GM21360 (cell line): ENCODE data around the gene TMEM53.

ENCODE experiments used
- ATAC-seq: cut with Tn5 transposase; IDR thresholded peaks from one replicate; pipeline ENCODE4 v1.9.1; 2021; ENCODE audit warnings: mild to moderate bottlenecking, moderate library complexity; ENCODE audit not compliant: unreplicated experiment

TMEM53 gene

DNA sequence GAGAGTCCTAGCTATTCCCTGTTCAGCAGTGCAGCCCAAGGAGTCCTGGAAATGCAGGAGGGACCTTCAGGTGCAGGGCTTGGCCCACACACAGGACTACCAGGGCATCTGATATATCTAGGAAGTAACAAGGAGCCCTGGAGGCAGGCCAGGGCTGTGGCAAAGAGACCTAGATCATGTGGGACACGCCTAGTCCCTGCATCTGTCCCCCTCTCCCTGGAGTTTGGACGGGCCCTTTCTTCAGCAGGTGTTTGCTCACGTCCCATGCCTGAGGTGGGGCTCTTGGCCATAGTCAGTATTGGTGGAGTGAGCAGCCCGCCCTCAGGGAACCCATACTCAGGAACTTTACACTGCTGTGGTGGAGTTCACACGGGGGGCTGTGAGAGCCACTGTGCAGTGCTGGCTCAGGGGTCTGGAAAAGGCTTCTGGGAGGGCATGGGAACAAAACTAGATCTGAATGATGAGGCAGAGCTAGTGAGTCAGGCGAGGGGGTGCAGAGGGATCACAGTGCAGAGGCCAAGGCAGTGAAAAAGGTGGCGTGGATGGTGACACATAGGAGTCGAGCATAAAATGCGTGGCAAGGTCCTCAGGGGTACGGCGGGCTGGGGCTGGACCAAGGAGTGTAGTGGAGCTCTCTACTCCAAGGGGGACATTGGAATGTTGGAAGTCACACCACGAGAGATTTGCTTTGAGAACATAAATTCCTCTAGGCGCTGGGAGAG is 25.6 kb downstream of the TMEM53 start:
- no peak for ATAC-seq

DNA sequence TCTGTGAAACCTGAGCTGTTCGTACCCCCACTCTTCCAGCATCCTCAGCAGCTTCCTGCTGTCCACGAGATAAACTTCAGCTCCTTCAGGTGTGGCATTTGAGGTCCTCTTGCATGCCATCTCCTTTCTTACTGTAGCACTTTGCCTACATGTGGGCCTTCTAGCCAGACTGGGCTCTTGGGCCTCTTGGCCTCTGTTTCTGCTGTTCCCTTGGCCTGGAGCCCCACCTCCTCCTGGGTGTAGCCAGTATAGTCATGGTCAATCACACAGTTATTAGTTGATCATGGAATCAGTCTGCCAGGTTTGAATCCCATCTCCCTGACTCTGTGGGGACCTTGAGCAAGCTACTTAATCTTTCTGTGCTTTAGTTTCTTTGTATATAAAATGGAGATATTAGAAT is 26.4 kb downstream of the TMEM53 start:
- no peak for ATAC-seq

- ATAC-seq, result no peak
Observed at GRCh38 chr1:44646261-44647110, 27.8 kb downstream of the TMEM53 start.

- no peak for ATAC-seq
Observed at GRCh38 chr1:44645476-44646244, 28.6 kb downstream of the TMEM53 start.

GRCh38 chr1:44644806-44645205 is 29.5 kb downstream of the TMEM53 start:
- ATAC-seq, result no peak

DNA sequence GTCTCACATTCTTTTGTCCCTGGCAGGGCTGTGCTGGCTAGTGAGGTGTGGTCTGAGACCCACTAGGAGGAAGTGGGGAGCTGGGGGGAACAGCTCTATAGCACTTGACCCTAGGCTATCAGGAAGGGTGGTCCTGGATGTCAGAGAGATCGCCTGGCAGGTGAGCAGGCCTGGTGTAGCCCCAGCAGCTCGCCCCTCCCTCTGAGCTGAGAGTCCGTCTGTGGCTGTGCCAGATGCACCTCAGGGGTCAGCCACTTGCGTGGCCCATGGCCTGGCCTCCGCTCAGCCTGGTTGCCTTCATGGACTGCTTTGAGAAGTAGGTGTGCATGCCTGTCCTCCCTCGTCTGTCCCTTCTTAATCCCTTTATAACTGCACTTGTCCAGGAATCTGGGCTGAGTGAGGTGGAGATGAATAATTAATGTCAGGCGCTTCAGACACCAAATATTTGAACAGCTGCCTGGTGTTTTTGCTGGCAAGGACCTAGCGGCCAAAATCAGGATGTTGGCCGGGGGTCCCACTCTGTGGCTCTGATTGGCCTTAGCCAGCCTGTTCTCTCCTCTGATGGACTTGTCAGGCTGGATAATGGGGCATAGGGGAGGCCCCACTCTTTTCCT is 30.5 kb downstream of the TMEM53 start:
- ATAC-seq, result no peak

GRCh38 chr1:44642925-44643324 is 31.4 kb downstream of the TMEM53 start:
- ATAC-seq, result no peak

GRCh38 chr1:44642255-44642654 is 32.0 kb downstream of the TMEM53 start:
- ATAC-seq, result no peak

- no peak for ATAC-seq
Observed at GRCh38 chr1:44641126-44642102, 32.9 kb downstream of the TMEM53 start.

- ATAC-seq, result no peak
Observed at GRCh38 chr1:44640200-44640853, 34.0 kb downstream of the TMEM53 start.

DNA sequence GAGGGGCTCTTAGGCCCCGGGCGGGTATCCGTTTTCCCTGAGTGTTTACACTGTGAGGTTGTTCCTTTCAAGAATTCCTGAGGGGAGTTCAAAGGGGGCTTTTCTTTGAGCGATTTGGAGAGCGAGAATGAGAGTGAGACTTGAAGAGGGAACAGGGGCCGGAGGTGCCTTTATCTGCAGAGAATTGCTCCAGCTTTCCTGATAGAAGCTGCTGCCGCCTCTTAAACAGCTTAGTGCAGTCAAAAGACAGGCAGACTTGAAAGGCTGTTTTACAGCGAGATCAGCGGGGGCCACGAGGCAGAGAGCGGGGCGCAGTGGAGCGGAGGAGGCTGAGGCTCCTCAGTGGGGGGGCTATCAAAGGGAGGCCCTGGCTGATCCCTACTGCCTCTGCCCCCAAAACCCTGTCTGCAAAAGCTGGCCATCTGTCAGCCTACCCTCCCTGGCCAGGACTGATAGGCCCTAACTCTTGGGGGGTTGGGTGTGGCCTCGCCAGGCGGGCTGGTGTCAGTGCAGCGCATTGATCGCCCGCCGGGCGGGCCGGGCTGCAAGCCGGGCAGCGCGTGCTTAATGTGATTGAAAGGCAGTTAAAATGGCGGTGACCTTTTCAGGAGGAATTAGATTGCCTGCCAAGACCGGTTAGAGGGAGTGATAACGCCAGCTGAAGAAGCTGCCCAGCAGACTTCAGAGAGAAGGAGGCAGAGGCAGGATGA is 36.4 kb downstream of the TMEM53 start:
- ATAC-seq, result no peak

- ATAC-seq, result no peak
Observed at GRCh38 chr1:44636688-44637598, 37.3 kb downstream of the TMEM53 start.

DNA sequence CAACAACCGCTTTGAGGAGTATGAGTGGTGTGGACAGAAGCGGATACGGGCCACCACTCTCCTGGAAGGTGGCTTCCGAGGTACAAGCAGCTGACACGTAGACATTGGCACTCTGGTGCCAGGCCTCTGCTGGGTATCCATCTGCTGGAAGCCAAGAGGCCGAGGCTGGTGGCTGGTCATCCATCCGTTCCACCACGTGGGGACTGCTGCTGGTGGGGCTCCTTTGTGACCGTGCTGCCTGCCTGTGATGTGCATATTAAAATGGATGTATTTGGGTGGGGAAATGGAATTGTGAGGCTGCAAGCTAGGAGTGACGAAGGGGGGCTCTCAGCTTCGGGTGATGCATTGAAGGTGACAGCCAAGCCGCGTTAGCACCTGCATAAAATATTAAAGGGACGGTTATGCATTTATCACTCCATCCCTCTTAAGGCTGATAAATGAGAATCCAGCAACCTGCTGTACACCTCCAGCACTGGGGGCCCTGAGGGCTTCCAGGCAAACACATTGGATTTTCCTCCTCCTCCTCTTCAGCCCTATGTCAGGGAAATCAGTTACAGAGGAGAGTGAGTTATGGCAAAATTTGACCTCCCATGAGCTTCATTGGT is 38.1 kb downstream of the TMEM53 start:
- no peak for ATAC-seq

DNA sequence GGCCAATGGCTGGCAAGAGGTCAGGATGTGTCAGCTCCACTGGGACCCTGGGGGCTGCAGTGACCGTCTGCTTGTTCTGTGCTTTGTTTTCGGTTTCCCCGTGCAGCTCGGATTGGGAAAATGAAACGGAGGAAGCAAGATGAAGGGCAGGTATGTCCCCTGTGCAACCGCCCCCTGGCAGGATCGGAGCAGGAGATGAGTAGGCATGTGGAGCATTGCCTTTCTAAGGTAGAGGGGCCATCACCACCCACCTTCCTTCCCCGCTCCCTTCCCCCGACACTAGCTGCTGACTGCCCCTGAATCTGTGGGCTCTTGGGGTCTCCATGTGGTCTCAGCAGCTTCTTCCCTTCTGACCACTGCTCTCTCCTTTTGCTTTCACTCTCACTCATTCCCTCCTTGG is 38.8 kb downstream of the TMEM53 start:
- ATAC-seq, result no peak

DNA sequence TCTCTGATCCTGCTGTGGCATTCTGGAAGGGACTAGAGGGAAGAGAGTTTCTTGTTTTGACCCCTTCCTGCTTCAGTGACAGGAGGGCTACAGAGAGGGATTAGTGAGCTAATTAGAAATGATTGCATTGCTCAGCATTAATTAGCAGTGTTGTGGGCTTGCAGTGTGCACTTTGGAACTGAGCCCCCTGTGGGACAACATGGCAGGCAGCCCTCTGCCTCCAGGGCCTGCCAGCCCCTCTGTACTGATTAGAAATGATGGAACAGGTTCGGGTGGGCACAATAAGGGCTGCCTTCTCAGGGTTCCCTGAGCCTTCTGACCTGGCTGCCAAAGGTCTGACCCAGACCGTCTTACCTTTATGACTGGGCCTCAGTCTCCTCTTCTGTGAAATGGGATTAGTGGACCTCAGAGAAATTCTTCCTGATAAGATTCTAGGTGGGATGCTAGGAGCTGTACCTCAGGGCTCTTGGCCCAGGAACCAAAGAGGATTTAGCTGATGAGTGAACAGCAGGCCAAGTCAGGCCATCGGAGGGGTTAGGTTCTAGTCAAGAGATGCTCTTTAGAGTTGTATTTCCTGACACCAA is 39.6 kb downstream of the TMEM53 start:
- ATAC-seq, result no peak

DNA sequence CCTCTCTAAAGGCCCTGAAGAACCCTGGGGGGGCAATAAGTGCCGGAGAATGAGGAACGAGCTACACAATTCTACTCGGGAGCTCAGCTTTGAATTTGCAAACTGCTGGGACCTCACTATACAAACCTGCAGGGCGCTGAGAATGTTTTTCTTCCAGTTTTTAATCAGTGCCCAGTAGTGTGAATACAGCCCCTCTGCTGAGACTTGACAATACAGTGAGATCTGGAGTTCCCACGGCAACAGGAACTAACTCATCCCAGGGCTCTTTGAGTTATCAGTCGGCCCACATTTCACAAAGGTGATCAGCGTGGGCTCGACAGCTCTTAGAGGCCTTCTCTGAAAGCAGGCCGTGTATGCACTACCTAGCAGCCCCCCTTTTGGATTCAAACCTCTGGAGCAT is 41.7 kb downstream of the TMEM53 start:
- ATAC-seq, result no peak
